Natural killer cell (primary cell): ENCODE measurements around the gene THSD8. TPM values are rescaled to one million over a fixed set of nuclear protein-coding genes. Genes with fewer than 3 reads are reported as not detected.
A peak's percentile ranks its signal among the peaks of the same experiment; 100 is the strongest.

Experiments used
- ATAC-seq, 3 donors: fragments of 150-1000 bp in 2 of 3; fragments of 200-7000 bp in 1 of 3; cut with Tn5 transposase; 1 replicate in 1 of 3; 2 replicates in 2 of 3; pipeline ENCODE4 v1.10.0; 2021; ENCODE audit warnings: mild to moderate bottlenecking in 2 of 3, moderate library complexity in 2 of 3
- DNase-seq, 2 donors: peaks; one replicate each; pipeline versions ENCODE4 v3.0.0 to v3.0.0-alpha.2; 2013 to 2021; ENCODE audit warnings: mixed read lengths in 1 of 2
- H3K27ac ChIP-seq: one replicate; pipeline ENCODE4 v1.5.1; 2013; ENCODE audit warnings: mild to moderate bottlenecking, low read length
- H3K27me3 ChIP-seq: one replicate; pipeline ENCODE4 v1.6.1; 2013; ENCODE audit warnings: low read length; ENCODE audit not compliant: control insufficient read depth, insufficient read depth
- H3K36me3 ChIP-seq: one replicate; pipeline ENCODE4 v1.6.1; 2013; ENCODE audit warnings: low read length; ENCODE audit not compliant: control insufficient read depth, insufficient read depth
- H3K4me1 ChIP-seq: one replicate; pipeline ENCODE4 v1.6.1; 2013; ENCODE audit warnings: low read length; ENCODE audit not compliant: control insufficient read depth, insufficient read depth
- H3K4me3 ChIP-seq: one replicate; pipeline ENCODE4 v1.5.1; 2013; ENCODE audit warnings: low read length
- H3K9me3 ChIP-seq: one replicate; pipeline ENCODE4 v1.6.1; 2013; ENCODE audit warnings: low read length; ENCODE audit not compliant: control insufficient read depth, insufficient read depth
- H3K27ac Mint-ChIP-seq, 2 donors: one replicate each; pipeline ENCODE4 v1.8.0; 2022; ENCODE audit warnings: mild to moderate bottlenecking in 2 of 2, mixed read lengths in 2 of 2, moderate library complexity in 1 of 2
- H3K27me3 Mint-ChIP-seq, 2 donors: one replicate each; pipeline ENCODE4 v1.8.0; 2022; ENCODE audit warnings: low read depth in 2 of 2, mixed read lengths in 2 of 2
- H3K36me3 Mint-ChIP-seq: one replicate; pipeline ENCODE4 v1.8.0; 2022; ENCODE audit warnings: mixed read lengths
- H3K4me1 Mint-ChIP-seq, 2 donors: one replicate each; pipeline ENCODE4 v1.8.0; 2022; ENCODE audit warnings: mixed read lengths in 2 of 2
- H3K4me3 Mint-ChIP-seq: one replicate; pipeline ENCODE4 v1.8.0; 2022; ENCODE audit warnings: mild to moderate bottlenecking, moderate library complexity, mixed read lengths
- H3K9me3 Mint-ChIP-seq, 2 donors: one replicate each; pipeline ENCODE4 v1.8.0; 2022; ENCODE audit warnings: mixed read lengths in 2 of 2
- CTCF ChIP-seq: fragments of 200-600 bp; IDR thresholded peaks from one replicate; pipeline ENCODE4 v1.8.0; 2022; ENCODE audit warnings: antibody characterized with exemption
- WGBS: methylation state at CpG from one replicate; pipeline ENCODE4 v1.1.7; 2013; ENCODE audit warnings: missing lambda C conversion rate; ENCODE audit not compliant: insufficient coverage; 5-methylcytosine and 5-hydroxymethylcytosine counted together
- intact Hi-C: fragments of 100-400 bp; cut with micrococcal nuclease; formaldehyde crosslinking; loops from one replicate; pipeline ENCODE4 v1.14.2; 2022
- total RNA-seq, 4 donors: library from RNA; stranded (reverse); fragments of 120-200 nt in 1 of 4; gene quantifications; one replicate each; pipeline versions ENCODE4 v1.2.3 to v1.2.4, GENCODE V29; 2013 to 2022

THSD8 gene
- total RNA-seq, 3 donors from 2014 or later (not counting 1 experiment from before 2014, with no cell fraction given), result 1.7 to 2.8 (median 2.2) TPM

DNA sequence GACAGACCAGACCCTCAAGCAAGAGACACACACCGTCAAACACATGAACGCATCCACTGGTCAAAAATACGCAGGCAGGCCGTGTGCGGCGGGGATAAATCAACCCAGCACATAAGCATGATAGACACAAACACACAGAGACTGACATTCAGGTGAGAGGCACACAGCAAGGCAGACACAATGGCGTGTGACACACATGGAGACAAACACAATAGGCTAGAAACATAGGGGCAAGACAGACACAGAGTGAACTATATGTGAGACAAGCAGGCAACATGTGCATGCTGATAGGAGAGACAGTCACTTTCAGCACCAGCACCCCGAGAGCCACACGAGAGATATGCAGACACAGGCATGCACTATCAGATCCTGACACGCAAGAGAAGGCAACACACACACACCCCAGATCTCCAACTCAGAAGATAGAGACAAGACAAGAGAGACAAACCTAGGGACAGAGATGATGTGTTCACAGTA, 17.4 kb upstream of the THSD8 start:
- Histone ChIP-seq H3K27me3 (no peaks in the 10 kb centered on the region), H3K36me3 (no peaks in the 10 kb centered on the region), H3K9me3 (no peaks in the 10 kb centered on the region), H3K4me1 (peaks cover 77% of the 10 kb centered on the region), H3K27ac (peak overlapping the region; percentile 98), H3K4me3 (no peak overlapping the region)
- intact Hi-C loops, result loop anchor here (10.0 kb wide), 1 partner anchor 260 kb away; no protein-coding TSS in a partner anchor
- H3K36me3 Mint-ChIP-seq, result no peaks in the 10 kb centered on the region
- peaks cover 11 to 19% of the 10 kb centered on the region in 2 donors for H3K4me1 Mint-ChIP-seq
- 81% methylated on average over 10 of the region's 10 CpGs for WGBS
- no peaks in the 10 kb centered on the region for H3K9me3 Mint-ChIP-seq
- no peak for ATAC-seq
- H3K27me3 Mint-ChIP-seq, result no peaks in the 10 kb centered on the region
- TF ChIP-seq CTCF, result no peak
- no peak overlapping the region for H3K4me3 Mint-ChIP-seq
- DNase-seq, result peak in 1 of 2 donors; percentile 75
- H3K27ac Mint-ChIP-seq, result no peak overlapping the region

- peak; percentile 68 to 83 for DNase-seq
- H3K36me3 ChIP-seq, result no peaks in the 10 kb centered on the region
Observed at GRCh38 chr19:12784871-12785430, 16.9 kb upstream of the THSD8 start.

DNA sequence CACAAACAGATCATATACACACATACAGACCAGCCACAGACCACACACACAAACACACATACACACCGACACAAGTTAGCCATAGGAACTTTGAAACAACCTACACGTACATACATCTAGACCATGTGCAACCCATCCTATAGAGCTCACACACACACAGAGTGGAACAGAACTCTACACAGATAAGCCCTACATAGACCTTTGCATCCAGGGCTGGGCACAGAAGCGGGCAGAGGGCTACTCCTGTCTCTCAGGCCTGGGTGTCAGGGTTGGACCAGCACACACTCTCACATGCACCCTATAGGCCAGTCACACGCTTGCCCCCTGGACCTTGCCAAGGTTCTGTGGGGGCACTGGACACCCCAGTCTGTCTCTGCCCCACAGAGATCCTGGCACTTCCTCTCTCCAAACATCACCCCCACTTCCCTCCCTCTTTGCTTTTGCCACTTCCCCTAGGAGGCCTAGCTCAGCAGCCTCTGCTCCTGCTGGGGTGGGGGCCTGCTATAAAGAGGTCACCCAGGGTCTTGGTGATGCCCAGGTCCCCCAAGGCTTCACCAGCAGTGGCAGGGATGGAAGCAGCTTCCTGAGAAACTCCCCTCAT, 16.3 kb upstream of the THSD8 start:
- Mint-ChIP-seq H3K4me3 (no peak overlapping the region), H3K27ac (no peak overlapping the region), H3K9me3 (no peaks in the 10 kb centered on the region), H3K36me3 (no peaks in the 10 kb centered on the region), H3K27me3 (no peaks in the 10 kb centered on the region), H3K4me1 (peaks cover 14 to 26% of the 10 kb centered on the region in 2 donors)
- H3K4me1 ChIP-seq, result peaks cover 76% of the 10 kb centered on the region
- peak overlapping the region; percentile 98 for H3K27ac ChIP-seq
- intact Hi-C loops, result loop anchor here (5.0 to 10.0 kb wide), 2 partner anchors 259 to 317 kb away; partner anchors contain the start of gene LYL1
- no peak overlapping the region for H3K4me3 ChIP-seq
- DNase-seq (peak in 1 of 2 donors; percentile 49), ATAC-seq (no peak)
- 45% methylated on average over 4 of the region's 4 CpGs for WGBS
- no peaks in the 10 kb centered on the region for H3K9me3 ChIP-seq
- no peaks in the 10 kb centered on the region for H3K36me3 ChIP-seq
- TF ChIP-seq CTCF, result no peak
- no peaks in the 10 kb centered on the region for H3K27me3 ChIP-seq

More at GRCh38 chr19:12784871-12785430, 16.9 kb upstream of the THSD8 start:
- no peak overlapping the region for H3K4me3 ChIP-seq
- H3K36me3 Mint-ChIP-seq, result no peaks in the 10 kb centered on the region
- peaks cover 72% of the 10 kb centered on the region for H3K4me1 ChIP-seq
- H3K27me3 Mint-ChIP-seq, result no peaks in the 10 kb centered on the region
- H3K27ac ChIP-seq, result peak overlapping the region; percentile 98
- peak; percentile 17 to 23 (median 23) for ATAC-seq
- H3K9me3 ChIP-seq, result no peaks in the 10 kb centered on the region
- intact Hi-C loops, result loop anchor here (5.0 to 10.0 kb wide), 2 partner anchors 260 to 317 kb away; partner anchors contain the start of gene LYL1
- H3K9me3 Mint-ChIP-seq, result no peaks in the 10 kb centered on the region
- H3K27me3 ChIP-seq, result no peaks in the 10 kb centered on the region
- TF ChIP-seq CTCF, result no peak
- peaks cover 11 to 20% of the 10 kb centered on the region in 2 donors for H3K4me1 Mint-ChIP-seq
- no peak overlapping the region for H3K4me3 Mint-ChIP-seq
- WGBS, result 25% methylated on average over 5 of the region's 5 CpGs
- H3K27ac Mint-ChIP-seq, result no peak overlapping the region
